Gastroesophageal sphincter (tissue), 3 donors: ENCODE measurements around the gene CDK10.

ENCODE experiments used
- EP300 ChIP-seq: sonication (generic); formaldehyde crosslinking; IDR thresholded peaks from one replicate; pipeline ENCODE4 v1.6.1; 2017; ENCODE audit warnings: antibody characterized with exemption, mild to moderate bottlenecking
- POLR2A ChIP-seq, 2 donors: fragments of 450-650 bp; IDR thresholded peaks; one replicate each; pipeline ENCODE4 v1.6.1; 2017; ENCODE audit warnings: antibody characterized with exemption in 2 of 2, mild to moderate bottlenecking in 2 of 2, moderate library complexity in 1 of 2
- POLR2AphosphoS5 ChIP-seq: sonication (generic); formaldehyde crosslinking; IDR thresholded peaks from one replicate; pipeline ENCODE4 v1.6.1; 2017; ENCODE audit warnings: antibody characterized with exemption
- TF ChIP-seq, protein P1 (sequence below), 4 experiments: fragments of 200-600 bp in 2 of 4; fragments of 450-650 bp in 2 of 4; sonication (generic) in 1 of 4; IDR thresholded peaks; one replicate each; pipeline ENCODE4 v1.5.1; 2017 to 2019; ENCODE audit warnings: antibody characterized with exemption in 4 of 4, mild to moderate bottlenecking in 2 of 4, moderate library complexity in 2 of 4

- no peak for TF ChIP-seq POLR2AphosphoS5
- TF ChIP-seq EP300, result no peak
- TF ChIP-seq, protein P1, sequence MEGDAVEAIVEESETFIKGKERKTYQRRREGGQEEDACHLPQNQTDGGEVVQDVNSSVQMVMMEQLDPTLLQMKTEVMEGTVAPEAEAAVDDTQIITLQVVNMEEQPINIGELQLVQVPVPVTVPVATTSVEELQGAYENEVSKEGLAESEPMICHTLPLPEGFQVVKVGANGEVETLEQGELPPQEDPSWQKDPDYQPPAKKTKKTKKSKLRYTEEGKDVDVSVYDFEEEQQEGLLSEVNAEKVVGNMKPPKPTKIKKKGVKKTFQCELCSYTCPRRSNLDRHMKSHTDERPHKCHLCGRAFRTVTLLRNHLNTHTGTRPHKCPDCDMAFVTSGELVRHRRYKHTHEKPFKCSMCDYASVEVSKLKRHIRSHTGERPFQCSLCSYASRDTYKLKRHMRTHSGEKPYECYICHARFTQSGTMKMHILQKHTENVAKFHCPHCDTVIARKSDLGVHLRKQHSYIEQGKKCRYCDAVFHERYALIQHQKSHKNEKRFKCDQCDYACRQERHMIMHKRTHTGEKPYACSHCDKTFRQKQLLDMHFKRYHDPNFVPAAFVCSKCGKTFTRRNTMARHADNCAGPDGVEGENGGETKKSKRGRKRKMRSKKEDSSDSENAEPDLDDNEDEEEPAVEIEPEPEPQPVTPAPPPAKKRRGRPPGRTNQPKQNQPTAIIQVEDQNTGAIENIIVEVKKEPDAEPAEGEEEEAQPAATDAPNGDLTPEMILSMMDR (IDR thresholded peaks at IDR 0.05), result no peak
- no peak for TF ChIP-seq POLR2A (IDR thresholded peaks at IDR 0.05)
Measured at GRCh38 chr16:89695086-89695874, 8.8 kb downstream of the CDK10 start.
